T follicular helper cell (primary cell): ENCODE data around the gene ADCY7.
"Not testable (repeated sequence)": the region's sequence is repeated elsewhere in the genome, so short reads cannot be mapped to it uniquely, and the experiment has no call there.

ENCODE experiments used
- DNase-seq: peaks from one replicate; pipeline ENCODE4 v3.0.0-alpha.2; 2020; ENCODE audit warnings: low read depth
- total RNA-seq, 2 experiments: gene quantifications; one replicate each; lab custom pipeline; 2026; lab: John Stamatoyannopoulos, UW

The ADCY7 gene
- total RNA-seq, result 107 to 434 reads per million in 2 experiments

DNA sequence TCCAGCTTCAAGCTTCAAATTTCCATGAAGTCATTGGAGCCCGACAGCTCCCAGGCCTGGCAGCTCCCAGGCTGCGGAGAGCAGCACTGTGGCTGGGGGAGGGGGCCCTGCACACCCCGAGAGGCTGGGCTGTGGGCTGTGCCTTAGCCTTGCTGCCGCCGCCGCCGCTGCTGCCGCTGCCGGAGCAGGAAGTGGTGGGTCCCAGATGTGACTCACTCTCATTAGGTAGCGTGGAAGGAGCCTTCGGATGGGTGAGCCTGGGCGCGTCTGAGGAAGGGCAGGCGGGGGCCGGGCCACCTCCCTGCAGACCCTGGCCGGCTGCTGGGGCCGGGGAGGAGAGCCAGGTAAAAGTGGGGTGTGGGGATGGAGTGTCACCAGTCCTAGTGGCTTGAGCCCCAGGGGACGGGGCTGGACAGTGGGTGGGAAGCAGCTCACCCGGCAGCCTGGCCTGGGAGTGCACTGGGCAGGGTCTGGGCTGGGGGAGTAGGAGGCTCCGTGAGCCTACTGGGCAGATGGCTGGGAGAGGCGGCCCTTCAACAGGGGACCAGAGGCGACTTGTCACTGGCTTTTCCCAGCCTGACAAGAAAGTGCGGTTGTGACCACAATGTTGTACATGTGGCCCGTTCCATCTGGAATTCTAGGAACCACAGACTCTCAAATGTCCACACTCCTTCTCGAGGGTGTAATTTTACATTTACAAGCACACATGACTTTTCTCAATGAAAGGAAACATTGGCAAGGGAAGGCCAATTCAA is at the start of gene ADCY7:
TSS of gene ADCY7 (plus strand) at position 215 of the 755 bp plus-strand sequence. CDS start 21,629 bp downstream, outside the sequence.
- DNase-seq, result peak; percentile 78

DNA sequence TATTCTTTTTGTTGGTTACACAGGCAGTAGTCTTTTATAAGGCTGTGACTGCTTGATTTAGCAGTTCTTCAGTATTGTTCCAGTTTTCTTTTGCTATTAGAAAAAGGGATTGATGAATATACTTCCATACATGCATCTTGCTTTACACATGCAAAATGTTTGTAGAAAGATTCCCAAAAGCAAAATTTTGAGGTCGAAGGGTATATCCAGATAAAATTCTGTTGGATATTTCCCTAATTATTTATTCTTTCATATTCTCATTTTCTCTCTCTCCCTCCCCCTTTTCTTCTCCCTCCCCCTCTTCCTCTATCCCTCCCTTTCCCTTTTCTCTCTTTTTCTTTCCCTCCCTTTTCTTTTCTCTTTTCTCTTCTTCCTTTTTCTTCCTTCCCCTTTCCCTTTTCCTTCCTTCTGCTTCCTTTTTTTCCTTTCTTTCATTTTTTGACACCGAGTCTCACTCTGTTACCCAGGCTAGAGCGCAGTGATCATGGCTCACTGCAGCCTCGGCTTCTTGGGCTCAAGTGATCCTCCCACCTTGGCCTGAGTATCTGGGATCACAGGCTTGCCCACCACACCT is 46.9 kb upstream of the ADCY7 start:
- no peak for DNase-seq

DNA sequence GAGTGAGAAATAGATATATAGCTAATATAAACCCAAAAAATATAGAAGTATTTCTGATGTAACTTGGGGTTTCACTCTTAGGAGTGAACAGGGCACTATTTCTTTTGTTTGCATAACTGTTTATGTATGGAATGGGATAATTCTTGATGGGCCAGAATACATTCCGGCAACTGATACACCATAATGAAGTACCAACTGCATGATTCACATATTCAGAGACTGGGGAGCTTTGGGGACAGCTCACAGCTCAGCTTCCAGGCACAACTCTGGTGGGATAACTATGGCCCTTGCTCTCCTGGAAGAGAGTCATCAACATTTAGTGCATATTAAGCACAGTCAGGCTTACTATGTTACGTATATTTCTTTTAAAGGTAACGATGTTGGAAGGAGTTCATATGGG is 42.1 kb upstream of the ADCY7 start:
- DNase-seq, result no peak

DNA sequence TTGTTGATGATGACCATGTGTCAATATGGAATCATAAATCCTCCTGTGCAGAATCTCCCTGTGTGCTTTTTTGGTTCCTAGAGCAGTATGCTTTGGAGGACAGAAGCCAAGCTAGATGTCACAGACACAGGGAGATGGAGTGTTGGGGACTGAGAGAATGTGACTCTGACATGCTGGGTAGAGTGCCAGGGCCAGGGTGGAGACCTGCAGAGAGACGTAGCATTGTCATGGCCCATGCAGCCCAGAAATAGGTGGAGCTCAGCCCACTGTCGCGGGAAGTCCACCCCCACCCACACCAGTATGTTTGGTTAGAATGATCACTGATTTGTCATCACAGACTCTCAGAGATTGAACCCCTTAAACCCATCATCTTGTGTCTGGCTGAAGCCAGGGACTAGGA is 39.2 kb upstream of the ADCY7 start:
- DNase-seq, result no peak

DNA sequence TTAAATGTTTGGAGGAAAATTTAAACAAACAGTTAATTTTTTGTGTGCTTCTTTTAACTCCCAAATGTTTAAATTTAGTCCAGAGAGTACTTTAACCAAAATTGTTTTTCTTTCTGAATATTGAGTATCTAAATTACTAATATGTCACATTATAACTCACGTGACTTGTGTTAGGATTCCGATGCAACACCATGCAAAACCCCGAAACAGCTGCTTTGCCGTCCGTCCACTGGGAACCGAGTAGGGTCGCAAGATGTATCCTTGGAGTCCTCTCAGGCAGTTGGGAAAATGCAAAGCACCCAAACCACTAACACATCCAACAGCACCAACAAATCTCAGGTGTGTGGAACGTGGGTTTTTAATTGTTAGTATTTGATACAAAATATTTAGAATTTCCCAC is 38.7 kb upstream of the ADCY7 start:
- DNase-seq, result no peak

DNA sequence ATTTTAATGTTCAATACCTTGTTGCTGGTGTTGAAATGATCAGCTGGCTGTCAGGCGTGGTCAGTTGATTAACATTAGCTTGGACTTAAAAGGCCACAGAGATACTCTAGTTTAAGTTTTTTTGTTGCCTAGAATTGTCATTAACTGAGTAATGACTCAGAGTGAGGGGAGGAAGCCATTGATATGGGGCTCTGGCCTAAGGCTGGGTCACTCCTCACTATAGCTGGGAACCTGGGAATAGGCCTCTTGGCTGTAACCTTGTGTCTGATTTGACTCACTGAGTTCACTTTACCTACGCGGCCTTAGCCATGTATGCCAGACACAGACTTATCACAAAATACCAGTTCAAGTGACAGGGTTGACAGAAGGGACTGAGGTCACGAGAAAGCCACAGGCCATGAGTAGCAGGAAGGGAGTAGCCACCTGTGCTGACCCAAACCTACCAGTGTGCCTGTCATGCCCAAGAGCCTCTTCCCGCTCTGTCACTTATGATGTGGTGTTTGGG is 37.9 kb upstream of the ADCY7 start:
- DNase-seq, result no peak

DNA sequence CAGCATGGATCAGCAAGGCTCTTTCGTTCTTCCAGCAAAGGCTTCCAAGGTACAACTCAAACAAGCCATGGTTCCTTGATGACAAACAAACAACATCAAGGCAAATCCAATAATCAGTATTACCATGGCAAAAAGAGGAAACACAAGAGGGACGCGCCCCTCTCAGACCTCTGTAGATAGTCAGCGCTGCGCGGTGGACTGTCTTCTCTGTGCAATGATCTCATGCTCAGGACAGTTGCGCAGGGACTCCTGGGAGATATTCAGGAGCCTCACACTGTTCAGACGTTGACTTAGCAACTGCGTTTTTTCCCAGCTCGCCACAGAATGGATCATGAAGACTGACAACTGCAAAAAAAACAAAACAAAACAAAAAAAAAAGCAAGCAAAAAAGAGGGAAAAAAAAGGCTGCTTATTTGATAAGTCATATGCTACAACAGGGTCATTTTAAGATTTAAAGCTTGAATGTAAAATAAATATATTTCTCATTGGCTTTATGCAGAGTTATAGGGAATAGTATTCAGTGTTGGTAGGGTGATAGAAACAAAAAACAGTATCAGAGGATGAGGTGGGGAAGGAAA is 37.1 kb upstream of the ADCY7 start:
- no peak for DNase-seq

DNA sequence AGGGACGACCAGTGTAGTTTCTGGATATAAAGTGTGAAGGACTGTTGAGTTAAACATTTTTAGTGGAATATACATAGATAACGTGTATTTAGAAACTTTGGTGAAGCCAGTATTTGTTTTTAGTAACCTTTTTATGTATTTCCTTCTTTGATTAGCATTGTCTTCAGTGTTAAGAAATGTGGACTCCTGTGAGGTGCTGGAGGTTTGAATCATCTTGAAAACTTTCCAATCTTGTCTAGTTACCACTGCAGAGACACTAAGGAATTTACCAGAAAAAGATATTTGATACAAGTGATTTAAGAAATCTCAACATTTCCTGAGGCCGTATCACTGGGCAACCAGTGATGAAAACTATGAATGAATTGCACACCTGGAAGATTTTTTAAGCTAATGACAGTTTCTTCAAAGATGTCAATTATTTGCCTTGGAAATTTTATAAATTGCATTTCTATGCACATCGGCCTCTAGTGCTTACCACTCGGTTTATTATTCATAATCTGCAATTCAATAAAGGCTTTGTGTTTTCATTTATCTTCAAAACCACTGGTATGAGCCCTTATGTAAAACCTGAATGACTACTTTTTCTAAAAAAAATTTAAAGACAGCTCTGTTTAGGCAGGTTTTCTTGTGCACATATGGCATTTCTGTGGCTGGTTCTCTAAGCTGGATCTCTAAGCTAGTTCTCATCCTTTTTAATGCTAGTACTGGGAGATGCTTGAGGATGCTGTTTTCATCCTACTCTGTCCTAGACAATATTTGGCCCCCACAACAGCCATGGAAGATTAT is 31.4 kb upstream of the ADCY7 start:
- no peak for DNase-seq

DNA sequence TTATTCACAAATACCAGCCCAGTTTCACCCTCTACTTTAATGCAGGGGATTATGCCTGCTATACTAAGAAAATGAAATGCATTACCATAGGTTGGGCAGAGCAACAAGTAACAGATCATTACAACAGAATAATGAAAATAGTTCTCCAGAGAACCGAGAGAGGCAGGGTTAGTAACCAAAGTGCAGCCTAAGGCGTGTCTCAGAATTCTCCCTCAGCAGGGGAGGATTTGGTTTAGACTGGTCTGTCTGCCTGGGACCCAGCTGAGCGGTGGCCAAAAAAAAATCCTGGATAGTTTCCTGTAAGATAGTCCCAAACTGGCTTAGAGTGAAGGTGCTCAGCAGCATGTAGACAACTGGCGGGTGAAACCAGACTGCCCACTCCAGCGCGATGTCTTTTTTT is 30.8 kb upstream of the ADCY7 start:
- no peak for DNase-seq

DNA sequence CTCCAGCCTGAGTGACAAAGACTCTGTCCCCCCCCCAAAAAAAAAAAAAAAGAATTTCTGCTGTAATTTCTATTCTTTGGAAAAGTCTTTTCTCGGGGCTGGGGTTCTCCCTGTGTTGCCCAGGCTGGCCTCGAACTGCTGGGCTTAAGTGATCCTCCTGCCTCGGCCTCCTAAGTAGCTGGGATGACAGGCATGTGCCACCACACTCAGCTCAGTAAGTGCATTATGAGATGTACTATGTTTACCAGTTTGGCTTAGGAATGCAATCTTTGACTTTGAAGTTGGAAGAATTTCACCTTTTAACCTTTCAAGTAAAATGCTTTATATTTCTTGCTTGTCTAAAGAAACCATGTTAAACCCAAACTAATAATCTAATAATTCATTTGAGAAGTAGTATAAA is 28.0 kb upstream of the ADCY7 start:
- DNase-seq, result no peak

DNA sequence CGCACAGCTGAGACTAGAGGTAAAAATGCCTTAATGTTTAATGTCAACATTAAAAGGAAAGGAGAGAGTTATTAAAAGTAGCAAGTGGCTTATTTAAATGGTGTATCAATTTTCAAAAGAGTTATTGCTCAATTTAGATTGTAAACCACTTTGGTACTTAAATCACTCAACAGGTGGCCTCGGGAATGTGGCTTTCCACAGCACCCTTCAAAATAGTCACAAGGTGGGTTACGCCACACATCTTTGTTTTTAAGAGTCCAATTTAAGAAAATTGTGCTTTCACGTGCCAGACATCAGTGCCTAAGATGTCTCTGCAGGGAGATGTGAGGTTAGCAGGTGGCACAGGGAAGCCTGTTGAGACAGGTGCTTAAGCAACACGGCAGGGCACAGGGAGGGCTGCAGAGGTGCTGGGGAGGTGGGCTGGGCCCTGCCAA is 27.5 kb upstream of the ADCY7 start:
- DNase-seq, result no peak

DNA sequence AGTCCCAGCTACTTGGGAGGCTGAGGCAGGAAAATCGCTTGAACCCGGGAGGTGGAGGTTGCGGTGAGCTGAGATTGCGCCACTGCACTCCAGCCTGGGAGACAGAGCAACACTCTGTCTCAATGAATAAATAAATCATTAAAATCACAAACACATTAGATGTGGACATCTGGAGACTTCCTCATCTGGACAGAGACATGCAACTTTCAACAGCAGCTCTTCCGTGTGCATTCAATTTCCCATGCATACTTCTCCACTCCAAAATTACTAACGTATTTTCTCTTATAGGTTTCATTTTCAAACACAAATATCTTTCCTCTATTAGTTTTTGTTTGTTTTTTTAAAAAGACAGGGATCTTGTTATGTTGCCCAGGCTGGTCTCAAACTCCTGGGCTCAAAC is 23.3 kb upstream of the ADCY7 start:
- not testable (repeated sequence) for DNase-seq

DNA sequence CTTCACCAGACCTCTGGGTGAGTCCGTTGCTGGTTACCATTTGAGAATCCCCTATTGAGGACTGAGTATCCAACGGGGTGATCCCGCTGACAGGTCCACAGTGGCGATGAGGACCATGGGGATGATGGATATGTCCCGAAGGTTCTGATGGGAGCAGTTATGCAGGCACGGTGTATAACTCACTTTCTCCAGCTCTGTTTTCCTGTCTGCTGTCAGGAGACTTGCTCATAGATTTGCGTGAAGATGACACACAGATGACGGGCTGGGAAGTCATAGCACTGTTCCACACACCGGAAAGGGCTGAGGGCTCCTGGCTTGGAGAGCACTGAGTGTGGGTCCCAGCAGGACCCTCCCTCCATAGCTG is 22.2 kb upstream of the ADCY7 start:
- no peak for DNase-seq

DNA sequence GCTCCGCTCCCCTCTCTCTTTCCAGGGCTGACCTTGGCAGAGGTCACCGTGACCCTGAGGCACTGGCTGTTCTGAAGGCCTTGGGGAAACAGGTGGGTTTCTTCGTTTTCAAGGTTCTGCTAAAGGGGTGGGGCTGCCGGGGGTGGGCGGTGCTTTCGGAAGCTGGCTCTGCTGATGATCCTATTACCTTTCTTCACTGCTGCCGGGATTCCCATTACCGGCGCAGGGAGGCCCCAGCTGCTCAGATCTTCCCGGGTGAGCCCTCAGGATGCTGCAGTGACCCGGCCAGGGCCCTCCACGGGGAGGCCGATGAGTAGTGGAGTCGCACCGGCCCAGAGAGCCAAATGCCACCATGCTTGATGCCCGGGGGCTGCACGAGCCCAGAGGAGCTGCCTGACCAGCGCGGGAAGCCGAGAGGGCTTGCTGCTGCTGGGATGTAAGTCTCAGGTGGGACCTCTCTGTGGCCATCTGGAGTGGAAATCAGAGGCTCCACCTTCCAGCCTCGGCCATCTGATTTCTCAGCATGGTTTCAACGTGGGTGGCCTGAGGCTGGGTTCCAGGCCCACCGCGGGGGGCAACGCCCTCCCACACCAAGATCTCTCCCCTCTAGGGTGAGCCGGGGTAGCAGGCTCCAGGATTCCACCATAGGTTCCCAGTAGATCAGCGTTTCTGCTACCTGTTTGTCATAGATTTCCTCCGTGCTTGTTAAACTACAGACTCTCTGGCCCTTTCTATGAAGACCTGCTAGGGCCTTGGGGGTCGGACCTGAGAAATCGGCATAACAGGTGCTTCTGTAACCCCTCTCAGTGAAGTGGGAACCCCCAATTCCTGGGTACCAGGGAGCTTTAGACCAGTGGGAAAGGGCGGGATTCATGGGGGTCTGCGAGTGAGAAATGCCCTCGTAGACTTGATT is 21.6 kb upstream of the ADCY7 start:
- DNase-seq, result no peak

DNA sequence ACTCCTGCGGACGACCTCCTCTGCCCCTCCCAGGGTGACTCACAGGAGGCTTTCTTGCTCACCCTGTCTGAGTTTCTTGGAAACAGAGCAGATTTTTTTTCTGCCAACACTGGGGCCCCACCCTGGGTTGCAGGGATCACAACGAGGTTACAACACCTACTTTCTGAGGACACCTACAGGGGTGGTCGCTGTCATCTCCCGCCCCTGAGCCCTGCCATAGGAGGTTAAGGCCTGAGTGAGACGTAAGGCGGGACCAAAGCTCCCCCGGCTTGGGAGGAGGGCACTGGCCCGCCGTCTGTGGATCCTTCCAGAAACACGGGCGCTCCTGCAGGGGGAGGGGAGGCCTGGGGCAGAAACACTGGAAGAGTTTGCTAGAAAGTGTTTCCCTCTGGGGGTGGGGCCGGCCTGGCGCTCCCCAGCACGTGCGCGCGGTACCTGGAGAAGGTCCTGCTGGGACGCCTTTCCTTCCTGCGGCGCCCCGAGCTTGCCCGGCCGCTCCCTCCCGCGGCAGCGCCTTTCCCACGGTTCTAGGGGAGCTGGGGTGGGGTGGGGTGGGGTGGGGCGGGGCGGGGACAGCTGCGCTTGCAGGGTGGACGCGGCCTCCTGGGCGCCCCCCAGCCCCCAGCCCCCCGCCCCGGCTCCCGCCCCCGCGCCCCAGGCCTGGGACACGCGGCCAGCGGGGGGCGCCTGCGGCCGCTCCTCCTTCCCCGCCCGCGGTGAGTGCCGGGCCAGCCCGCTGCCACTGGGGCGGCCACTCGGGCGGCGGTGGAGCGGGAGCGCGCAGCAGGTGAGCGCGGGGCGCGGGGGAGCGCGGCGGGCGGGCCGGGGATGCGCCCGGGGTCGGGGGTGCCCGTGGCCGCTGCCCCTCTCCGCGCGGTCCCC is 20.7 kb upstream of the ADCY7 start:
- no peak for DNase-seq

DNA sequence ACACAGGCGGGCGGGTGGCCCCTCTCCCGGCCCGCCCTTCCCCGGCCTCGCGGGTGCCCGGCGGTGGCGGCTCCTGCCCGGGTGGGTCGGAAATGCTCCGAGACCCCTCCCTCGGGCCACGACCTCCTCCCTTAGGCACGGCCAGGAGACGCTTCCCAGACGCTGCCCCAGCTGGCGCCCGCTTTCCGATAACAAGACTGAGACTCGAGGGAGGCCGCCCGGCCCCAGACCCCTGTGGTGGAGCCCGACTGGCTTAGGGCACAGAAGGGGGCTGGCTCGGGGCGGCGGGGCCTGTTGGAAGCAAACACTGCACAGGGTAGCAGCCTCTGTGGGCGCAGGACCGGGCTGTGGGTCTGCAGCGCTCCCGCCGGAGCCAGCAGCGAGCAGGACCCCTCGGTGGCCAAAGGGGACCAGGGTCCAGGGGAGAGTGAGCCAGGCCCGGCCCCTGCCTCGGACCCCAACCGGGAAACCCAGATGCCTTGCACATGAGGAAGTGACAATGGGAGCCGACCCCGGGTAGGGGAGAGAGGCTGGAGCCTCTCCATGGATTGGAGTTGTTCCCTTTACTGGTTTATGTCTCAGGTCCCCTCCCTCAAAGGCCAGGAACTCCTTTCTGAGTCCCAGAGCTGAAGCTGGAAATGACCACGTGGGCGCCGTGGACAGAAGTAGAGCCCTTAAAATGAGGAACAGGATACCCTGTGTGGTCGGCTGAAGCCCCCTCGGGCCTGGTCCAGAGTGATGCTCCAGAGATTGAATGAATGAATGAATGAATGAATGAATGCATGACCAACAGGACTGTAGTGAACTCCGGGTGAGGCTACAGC is 19.8 kb upstream of the ADCY7 start:
- no peak for DNase-seq

DNA sequence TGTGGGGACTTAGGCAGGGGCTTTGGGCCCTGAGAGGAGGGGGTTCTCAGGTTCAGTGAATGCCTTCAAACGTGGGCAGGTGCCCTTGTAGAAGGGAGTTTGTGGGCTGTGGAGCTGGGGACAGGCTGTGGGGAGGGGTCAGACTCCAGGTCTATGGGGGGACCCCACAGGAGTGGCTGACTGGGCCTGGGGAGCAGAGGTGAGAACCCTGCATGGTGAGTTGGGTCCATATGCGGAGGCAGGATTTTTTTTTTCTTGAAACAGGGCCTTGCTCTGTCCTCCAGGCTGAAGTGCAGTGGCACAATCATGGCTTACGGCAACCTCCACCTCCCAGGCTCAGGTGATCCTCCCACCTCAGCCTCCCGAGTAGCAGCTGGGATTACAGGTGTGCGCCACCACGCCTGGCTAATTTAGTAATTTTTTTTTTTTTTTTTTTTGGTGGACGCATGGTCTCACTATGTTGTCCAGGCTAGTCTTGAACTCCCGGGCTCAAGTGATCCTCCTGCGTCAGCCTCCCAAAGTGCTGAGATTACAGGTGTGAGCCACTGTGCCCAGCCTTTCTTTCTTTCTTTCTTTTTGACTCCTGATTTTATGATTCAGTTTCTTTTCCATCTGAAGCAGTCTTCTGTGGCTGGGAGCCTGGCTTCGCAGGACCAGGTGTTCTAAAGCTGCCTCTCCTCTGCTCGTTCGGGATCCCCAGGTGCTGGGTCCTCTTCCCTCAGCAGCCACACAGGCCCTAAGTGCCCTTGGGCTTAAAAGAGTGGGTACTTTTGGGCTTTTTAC is 19.0 kb upstream of the ADCY7 start:
- no peak for DNase-seq

DNA sequence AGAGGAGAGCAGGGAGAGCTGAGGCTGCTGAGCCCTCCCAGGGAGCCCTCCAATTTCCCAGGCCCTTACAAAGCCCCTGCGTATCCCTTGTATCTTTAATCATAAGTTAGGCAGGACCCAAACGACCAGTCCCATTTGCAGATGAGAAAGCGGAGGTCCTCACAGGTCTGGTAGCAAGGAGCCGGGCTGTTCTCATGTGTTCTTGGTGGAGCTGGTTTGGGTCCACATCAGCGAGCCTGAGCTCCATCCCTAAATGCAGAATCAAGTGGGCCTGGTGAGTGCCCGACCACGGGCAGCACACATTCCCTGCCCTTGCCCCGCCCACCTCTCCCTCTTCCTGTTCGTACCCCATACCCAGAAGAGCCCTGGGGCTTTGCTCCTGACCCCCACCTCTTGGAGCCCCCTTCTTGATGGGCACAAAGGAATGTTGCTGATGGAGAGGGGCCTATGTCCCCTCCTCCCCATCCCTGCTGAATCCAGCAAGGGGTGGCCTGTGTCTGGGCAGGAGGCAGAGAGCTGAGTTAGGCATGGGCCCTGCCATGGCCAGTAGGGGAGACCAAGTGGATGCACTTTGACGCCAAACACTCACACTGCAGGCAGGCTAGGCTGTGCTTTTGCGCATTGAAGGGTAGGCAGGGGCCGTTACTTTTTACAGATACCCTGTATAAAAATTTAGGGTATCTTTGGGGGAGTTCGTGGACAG is 18.3 kb upstream of the ADCY7 start:
- no peak for DNase-seq
